OCI-LY1 (cell line): ENCODE data around the gene ABHD3.

ENCODE experiments used
- EZH2 ChIP-seq: fragments of 200-600 bp; sonication (generic), shearing (Covaris generic); IDR thresholded peaks from 2 replicates; pipeline ENCODE4 v1.8.0; 2017; ENCODE audit warnings: borderline replicate concordance, mixed run types, mild to moderate bottlenecking, antibody characterized with exemption, low read length, moderate library complexity, mixed read lengths
- TF ChIP-seq, protein P1 (sequence below): fragments of 200-600 bp; sonication (generic), shearing (Covaris generic); IDR thresholded peaks from 2 replicates; pipeline ENCODE4 v1.5.1; 2017; ENCODE audit warnings: mild to moderate bottlenecking, antibody characterized with exemption, low read length, moderate library complexity, mixed read lengths

DNA sequence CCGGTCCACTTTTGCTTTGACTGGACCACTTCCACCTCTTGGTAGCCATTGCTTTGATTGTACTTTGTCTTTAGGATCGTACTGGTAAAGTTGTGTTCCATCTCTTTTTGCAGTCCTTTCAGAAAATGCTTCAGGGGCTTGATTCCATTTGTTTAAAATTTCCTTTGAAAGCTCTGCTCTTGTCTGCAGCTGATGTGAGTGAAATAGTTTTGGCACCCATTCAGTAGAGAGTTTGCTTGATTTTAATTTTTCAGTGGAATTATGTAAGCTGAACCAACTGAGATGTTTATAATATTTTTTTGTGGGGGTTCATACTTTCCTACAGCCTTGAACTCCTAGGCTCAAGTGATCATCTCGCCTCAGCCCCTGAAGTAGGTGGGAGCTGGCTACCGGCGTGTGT is 28.4 kb upstream of the ABHD3 start:
- TF ChIP-seq, protein P1, sequence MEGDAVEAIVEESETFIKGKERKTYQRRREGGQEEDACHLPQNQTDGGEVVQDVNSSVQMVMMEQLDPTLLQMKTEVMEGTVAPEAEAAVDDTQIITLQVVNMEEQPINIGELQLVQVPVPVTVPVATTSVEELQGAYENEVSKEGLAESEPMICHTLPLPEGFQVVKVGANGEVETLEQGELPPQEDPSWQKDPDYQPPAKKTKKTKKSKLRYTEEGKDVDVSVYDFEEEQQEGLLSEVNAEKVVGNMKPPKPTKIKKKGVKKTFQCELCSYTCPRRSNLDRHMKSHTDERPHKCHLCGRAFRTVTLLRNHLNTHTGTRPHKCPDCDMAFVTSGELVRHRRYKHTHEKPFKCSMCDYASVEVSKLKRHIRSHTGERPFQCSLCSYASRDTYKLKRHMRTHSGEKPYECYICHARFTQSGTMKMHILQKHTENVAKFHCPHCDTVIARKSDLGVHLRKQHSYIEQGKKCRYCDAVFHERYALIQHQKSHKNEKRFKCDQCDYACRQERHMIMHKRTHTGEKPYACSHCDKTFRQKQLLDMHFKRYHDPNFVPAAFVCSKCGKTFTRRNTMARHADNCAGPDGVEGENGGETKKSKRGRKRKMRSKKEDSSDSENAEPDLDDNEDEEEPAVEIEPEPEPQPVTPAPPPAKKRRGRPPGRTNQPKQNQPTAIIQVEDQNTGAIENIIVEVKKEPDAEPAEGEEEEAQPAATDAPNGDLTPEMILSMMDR = no peak
- TF ChIP-seq EZH2 = no peak
